ENCODE measurements around the gene GIN1.

GIN1 gene

GRCh38 chr5:103111468-103111867 lies 8.5 kb downstream of the GIN1 start:
- peak in 1 of 3 donors; percentile 11 for DNase-seq
- H3K4me1 ChIP-seq (ENCODE audit: control insufficient read depth, insufficient read depth, low read length, poor library complexity, severe bottlenecking), result peaks cover 9% of the 10 kb centered on the region
- peak overlapping the region; percentile 25 for H3K27ac ChIP-seq (ENCODE audit: insufficient read depth, low read length, poor library complexity, severe bottlenecking)

GRCh38 chr5:103110403-103110802 lies 9.5 kb downstream of the GIN1 start:
- no peaks in the 10 kb centered on the region for H3K36me3 ChIP-seq (ENCODE audit: control insufficient read depth, insufficient read depth, low read length)
- H3K4me1 ChIP-seq (ENCODE audit: control insufficient read depth, insufficient read depth, low read length, poor library complexity, severe bottlenecking), result peaks cover 9% of the 10 kb centered on the region
- H3K27ac ChIP-seq (ENCODE audit: insufficient read depth, low read length, poor library complexity, severe bottlenecking), result no peak overlapping the region
- no peak overlapping the region for H3K4me3 ChIP-seq (ENCODE audit: insufficient read depth, low read depth, low read length, poor library complexity, severe bottlenecking)
- H3K27me3 ChIP-seq (replicated peaks; ENCODE audit: control insufficient read depth, insufficient read depth, low read length, poor library complexity, severe bottlenecking), result no peaks in the 10 kb centered on the region
- no peak for DNase-seq
- no peaks in the 10 kb centered on the region for H3K9me3 ChIP-seq (ENCODE audit: control insufficient read depth, low read length)

More at GRCh38 chr5:103111468-103111867, 8.5 kb downstream of the GIN1 start:
- H3K27me3 ChIP-seq (replicated peaks; ENCODE audit: control insufficient read depth, insufficient read depth, low read length, poor library complexity, severe bottlenecking), result no peaks in the 10 kb centered on the region
- no peak overlapping the region for H3K4me3 ChIP-seq (ENCODE audit: insufficient read depth, low read depth, low read length, poor library complexity, severe bottlenecking)
- no peaks in the 10 kb centered on the region for H3K9me3 ChIP-seq (ENCODE audit: control insufficient read depth, low read length)
- H3K36me3 ChIP-seq (ENCODE audit: control insufficient read depth, insufficient read depth, low read length), result no peaks in the 10 kb centered on the region

- no peak overlapping the region for H3K27ac ChIP-seq (ENCODE audit: insufficient read depth, low read length, poor library complexity, severe bottlenecking)
- H3K4me1 ChIP-seq (ENCODE audit: control insufficient read depth, insufficient read depth, low read length, poor library complexity, severe bottlenecking), result peaks cover 9% of the 10 kb centered on the region
- H3K27me3 ChIP-seq (replicated peaks; ENCODE audit: control insufficient read depth, insufficient read depth, low read length, poor library complexity, severe bottlenecking), result no peaks in the 10 kb centered on the region
- H3K9me3 ChIP-seq (ENCODE audit: control insufficient read depth, low read length), result no peaks in the 10 kb centered on the region
- no peaks in the 10 kb centered on the region for H3K36me3 ChIP-seq (ENCODE audit: control insufficient read depth, insufficient read depth, low read length)
- no peak overlapping the region for H3K4me3 ChIP-seq (ENCODE audit: insufficient read depth, low read depth, low read length, poor library complexity, severe bottlenecking)
- no peak for DNase-seq
Measured at GRCh38 chr5:103109277-103109676, 10.7 kb downstream of the GIN1 start.

- H3K4me1 ChIP-seq (ENCODE audit: control insufficient read depth, insufficient read depth, low read length, poor library complexity, severe bottlenecking), result peaks cover 9% of the 10 kb centered on the region
Measured at GRCh38 chr5:103108086-103108485, 11.9 kb downstream of the GIN1 start.

GRCh38 chr5:103102234-103102633 lies 17.7 kb downstream of the GIN1 start:
- no peak for DNase-seq
- H3K27ac ChIP-seq (ENCODE audit: insufficient read depth, low read length, poor library complexity, severe bottlenecking), result no peak overlapping the region
- H3K9me3 ChIP-seq (ENCODE audit: control insufficient read depth, low read length), result no peaks in the 10 kb centered on the region
- H3K36me3 ChIP-seq (ENCODE audit: control insufficient read depth, insufficient read depth, low read length), result no peaks in the 10 kb centered on the region
- no peak overlapping the region for H3K4me3 ChIP-seq (ENCODE audit: insufficient read depth, low read depth, low read length, poor library complexity, severe bottlenecking)
- no peaks in the 10 kb centered on the region for H3K27me3 ChIP-seq (replicated peaks; ENCODE audit: control insufficient read depth, insufficient read depth, low read length, poor library complexity, severe bottlenecking)
- H3K4me1 ChIP-seq (ENCODE audit: control insufficient read depth, insufficient read depth, low read length, poor library complexity, severe bottlenecking), result no peaks in the 10 kb centered on the region

More at GRCh38 chr5:103108086-103108485, 11.9 kb downstream of the GIN1 start:
- DNase-seq, result no peak
- no peaks in the 10 kb centered on the region for H3K9me3 ChIP-seq (ENCODE audit: control insufficient read depth, low read length)
- no peak overlapping the region for H3K27ac ChIP-seq (ENCODE audit: insufficient read depth, low read length, poor library complexity, severe bottlenecking)
- H3K4me3 ChIP-seq (ENCODE audit: insufficient read depth, low read depth, low read length, poor library complexity, severe bottlenecking), result no peak overlapping the region
- H3K36me3 ChIP-seq (ENCODE audit: control insufficient read depth, insufficient read depth, low read length), result no peaks in the 10 kb centered on the region
- H3K27me3 ChIP-seq (replicated peaks; ENCODE audit: control insufficient read depth, insufficient read depth, low read length, poor library complexity, severe bottlenecking), result no peaks in the 10 kb centered on the region

- Histone ChIP-seq H3K36me3 (ENCODE audit: control insufficient read depth, insufficient read depth, low read length) (no peaks in the 10 kb centered on the region), H3K9me3 (ENCODE audit: control insufficient read depth, low read length) (no peaks in the 10 kb centered on the region), H3K4me1 (ENCODE audit: control insufficient read depth, insufficient read depth, low read length, poor library complexity, severe bottlenecking) (no peaks in the 10 kb centered on the region), H3K27ac (ENCODE audit: insufficient read depth, low read length, poor library complexity, severe bottlenecking) (no peak overlapping the region), H3K4me3 (ENCODE audit: insufficient read depth, low read depth, low read length, poor library complexity, severe bottlenecking) (no peak overlapping the region), H3K27me3 (replicated peaks; ENCODE audit: control insufficient read depth, insufficient read depth, low read length, poor library complexity, severe bottlenecking) (no peaks in the 10 kb centered on the region)
- DNase-seq, result no peak
Measured at GRCh38 chr5:103101079-103101750, 18.7 kb downstream of the GIN1 start.

- Histone ChIP-seq H3K27me3 (replicated peaks; ENCODE audit: control insufficient read depth, insufficient read depth, low read length, poor library complexity, severe bottlenecking) (no peaks in the 10 kb centered on the region), H3K27ac (ENCODE audit: insufficient read depth, low read length, poor library complexity, severe bottlenecking) (no peak overlapping the region), H3K36me3 (ENCODE audit: control insufficient read depth, insufficient read depth, low read length) (peaks cover 4% of the 10 kb centered on the region), H3K4me1 (ENCODE audit: control insufficient read depth, insufficient read depth, low read length, poor library complexity, severe bottlenecking) (no peaks in the 10 kb centered on the region), H3K9me3 (ENCODE audit: control insufficient read depth, low read length) (no peaks in the 10 kb centered on the region), H3K4me3 (ENCODE audit: insufficient read depth, low read depth, low read length, poor library complexity, severe bottlenecking) (no peak overlapping the region)
- DNase-seq, result no peak
Measured at GRCh38 chr5:103098993-103099392, 20.9 kb downstream of the GIN1 start.

GRCh38 chr5:103094737-103095136 lies 25.2 kb downstream of the GIN1 start:
- no peak overlapping the region for H3K4me3 ChIP-seq (ENCODE audit: insufficient read depth, low read depth, low read length, poor library complexity, severe bottlenecking)
- peaks cover 10% of the 10 kb centered on the region for H3K36me3 ChIP-seq (ENCODE audit: control insufficient read depth, insufficient read depth, low read length)
- H3K4me1 ChIP-seq (ENCODE audit: control insufficient read depth, insufficient read depth, low read length, poor library complexity, severe bottlenecking), result no peaks in the 10 kb centered on the region
- H3K9me3 ChIP-seq (ENCODE audit: control insufficient read depth, low read length), result no peaks in the 10 kb centered on the region
- no peaks in the 10 kb centered on the region for H3K27me3 ChIP-seq (replicated peaks; ENCODE audit: control insufficient read depth, insufficient read depth, low read length, poor library complexity, severe bottlenecking)
- H3K27ac ChIP-seq (ENCODE audit: insufficient read depth, low read length, poor library complexity, severe bottlenecking), result no peak overlapping the region
- no peak for DNase-seq

GRCh38 chr5:103093727-103094126 lies 26.2 kb downstream of the GIN1 start:
- DNase-seq, result no peak
- Histone ChIP-seq H3K4me1 (ENCODE audit: control insufficient read depth, insufficient read depth, low read length, poor library complexity, severe bottlenecking) (no peaks in the 10 kb centered on the region), H3K27me3 (replicated peaks; ENCODE audit: control insufficient read depth, insufficient read depth, low read length, poor library complexity, severe bottlenecking) (no peaks in the 10 kb centered on the region), H3K4me3 (ENCODE audit: insufficient read depth, low read depth, low read length, poor library complexity, severe bottlenecking) (no peak overlapping the region), H3K27ac (ENCODE audit: insufficient read depth, low read length, poor library complexity, severe bottlenecking) (no peak overlapping the region), H3K36me3 (ENCODE audit: control insufficient read depth, insufficient read depth, low read length) (peaks cover 10% of the 10 kb centered on the region), H3K9me3 (ENCODE audit: control insufficient read depth, low read length) (no peaks in the 10 kb centered on the region)

GRCh38 chr5:103092676-103093075 lies 27.3 kb downstream of the GIN1 start:
- no peaks in the 10 kb centered on the region for H3K4me1 ChIP-seq (ENCODE audit: control insufficient read depth, insufficient read depth, low read length, poor library complexity, severe bottlenecking)
- peaks cover 14% of the 10 kb centered on the region for H3K36me3 ChIP-seq (ENCODE audit: control insufficient read depth, insufficient read depth, low read length)
- H3K4me3 ChIP-seq (ENCODE audit: insufficient read depth, low read depth, low read length, poor library complexity, severe bottlenecking), result no peak overlapping the region
- no peaks in the 10 kb centered on the region for H3K9me3 ChIP-seq (ENCODE audit: control insufficient read depth, low read length)
- H3K27ac ChIP-seq (ENCODE audit: insufficient read depth, low read length, poor library complexity, severe bottlenecking), result no peak overlapping the region
- DNase-seq, result no peak
- no peaks in the 10 kb centered on the region for H3K27me3 ChIP-seq (replicated peaks; ENCODE audit: control insufficient read depth, insufficient read depth, low read length, poor library complexity, severe bottlenecking)
